Activated CD8-positive, alpha-beta memory T cell treated with anti-CD3 and anti-CD28 coated beads, Interleukin-2, amount 10 ng/mL, durations not matched to agents 7 days and 5 days (primary cell): ENCODE results near the gene ZFYVE9. TPM values are rescaled to one million over a fixed set of nuclear protein-coding genes. Genes with fewer than 3 reads are reported as not detected.
"Not testable (repeated sequence)": the region's sequence is repeated elsewhere in the genome, so short reads cannot be mapped to it uniquely, and the experiment has no call there.

Source experiments
- ATAC-seq: fragments of 150-1000 bp; cut with Tn5 transposase; one replicate; pipeline ENCODE4 v1.10.0; 2021; ENCODE audit warnings: moderate library complexity
- CTCF ChIA-PET: fragments of 350-600 bp; sonication (Branson Sonifier 250); formaldehyde crosslinking; loops from one replicate; lab custom pipeline; 2021; ENCODE audit warnings: antibody characterized with exemption; lab: Charles Lee
- DNase-seq: peaks from one replicate; pipeline ENCODE4 v3.0.0-alpha.2; 2020
- H3K27ac Mint-ChIP-seq: one replicate; pipeline ENCODE4 v1.8.0; 2021; ENCODE audit warnings: mild to moderate bottlenecking, mixed read lengths
- H3K27me3 Mint-ChIP-seq: one replicate; pipeline ENCODE4 v1.8.0; 2021; ENCODE audit warnings: mixed read lengths
- H3K36me3 Mint-ChIP-seq: one replicate; pipeline ENCODE4 v1.8.0; 2021; ENCODE audit warnings: mild to moderate bottlenecking, mixed read lengths
- H3K4me1 Mint-ChIP-seq: one replicate; pipeline ENCODE4 v1.8.0; 2021; ENCODE audit warnings: mixed read lengths
- H3K4me3 Mint-ChIP-seq: one replicate; pipeline ENCODE4 v1.8.0; 2021; ENCODE audit warnings: mild to moderate bottlenecking, moderate library complexity, mixed read lengths
- H3K9me3 Mint-ChIP-seq: one replicate; pipeline ENCODE4 v1.8.0; 2022; ENCODE audit warnings: low read depth, mixed read lengths
- total RNA-seq, 2 experiments: library from RNA; stranded (reverse); gene quantifications; one replicate each; pipeline ENCODE4 v1.2.3, GENCODE V29; 2021

Gene ZFYVE9
- total RNA-seq, 2 experiments from 2014 or later: 0.29 to 0.35 TPM

GRCh38 chr1:52190500-52191252 is 48.8 kb downstream of the ZFYVE9 start:
- no peak overlapping the region for H3K27ac Mint-ChIP-seq
- CTCF ChIA-PET: no interaction called here

DNA sequence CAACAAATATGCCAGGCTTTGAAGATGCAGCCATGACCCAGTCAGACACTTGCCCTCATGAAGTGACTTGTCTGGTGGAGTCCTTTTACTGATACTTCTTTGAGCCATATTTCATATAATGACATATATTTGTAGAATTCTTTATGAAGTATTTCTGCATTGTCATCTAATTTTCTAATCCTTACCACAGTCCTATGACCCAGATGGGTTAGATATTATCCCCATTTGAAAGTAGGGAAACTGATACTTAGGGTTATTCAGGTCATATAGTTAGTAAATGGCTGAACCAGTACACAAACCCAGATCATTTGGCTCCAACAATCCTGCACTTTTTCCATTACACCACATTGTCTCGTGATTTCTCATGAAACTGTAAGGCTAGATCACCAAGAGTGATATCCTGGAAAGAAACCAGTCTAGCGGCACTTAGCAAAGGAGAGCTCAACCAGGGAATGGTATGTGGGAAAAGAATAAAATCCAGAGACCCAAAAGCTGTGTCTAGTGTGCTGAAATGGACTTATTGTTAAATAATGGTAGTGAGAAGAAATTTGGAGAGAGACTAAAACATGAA is 49.6 kb downstream of the ZFYVE9 start:
- H3K36me3 Mint-ChIP-seq: no peaks in the 10 kb centered on the region
- no peak overlapping the region for H3K27ac Mint-ChIP-seq
- H3K4me1 Mint-ChIP-seq: no peaks in the 10 kb centered on the region
- DNase-seq: no peak
- CTCF ChIA-PET: no interaction called here
- H3K4me3 Mint-ChIP-seq: no peak overlapping the region
- no peak for ATAC-seq
- H3K9me3 Mint-ChIP-seq: no peaks in the 10 kb centered on the region
- H3K27me3 Mint-ChIP-seq: peaks cover 9% of the 10 kb centered on the region

More at GRCh38 chr1:52190500-52191252, 48.8 kb downstream of the ZFYVE9 start:
- Mint-ChIP-seq H3K4me3 (no peak overlapping the region), H3K9me3 (no peaks in the 10 kb centered on the region), H3K4me1 (no peaks in the 10 kb centered on the region), H3K27me3 (peaks cover 9% of the 10 kb centered on the region), H3K36me3 (no peaks in the 10 kb centered on the region)
- DNase-seq (no peak), ATAC-seq (no peak)

GRCh38 chr1:52192024-52192423 is 50.1 kb downstream of the ZFYVE9 start:
- CTCF ChIA-PET: no interaction called here
- no peaks in the 10 kb centered on the region for H3K4me1 Mint-ChIP-seq
- H3K36me3 Mint-ChIP-seq: no peaks in the 10 kb centered on the region
- DNase-seq: no peak
- no peak for ATAC-seq
- no peaks in the 10 kb centered on the region for H3K9me3 Mint-ChIP-seq
- peaks cover 9% of the 10 kb centered on the region for H3K27me3 Mint-ChIP-seq
- no peak overlapping the region for H3K27ac Mint-ChIP-seq
- H3K4me3 Mint-ChIP-seq: no peak overlapping the region

- CTCF ChIA-PET: no interaction called here
- H3K4me3 Mint-ChIP-seq: no peak overlapping the region
- H3K36me3 Mint-ChIP-seq: no peaks in the 10 kb centered on the region
- ATAC-seq (no peak), DNase-seq (no peak)
- no peak overlapping the region for H3K27ac Mint-ChIP-seq
- peaks cover 9% of the 10 kb centered on the region for H3K27me3 Mint-ChIP-seq
- no peaks in the 10 kb centered on the region for H3K4me1 Mint-ChIP-seq
- H3K9me3 Mint-ChIP-seq: no peaks in the 10 kb centered on the region
Measured at GRCh38 chr1:52192436-52192835, 50.5 kb downstream of the ZFYVE9 start.

DNA sequence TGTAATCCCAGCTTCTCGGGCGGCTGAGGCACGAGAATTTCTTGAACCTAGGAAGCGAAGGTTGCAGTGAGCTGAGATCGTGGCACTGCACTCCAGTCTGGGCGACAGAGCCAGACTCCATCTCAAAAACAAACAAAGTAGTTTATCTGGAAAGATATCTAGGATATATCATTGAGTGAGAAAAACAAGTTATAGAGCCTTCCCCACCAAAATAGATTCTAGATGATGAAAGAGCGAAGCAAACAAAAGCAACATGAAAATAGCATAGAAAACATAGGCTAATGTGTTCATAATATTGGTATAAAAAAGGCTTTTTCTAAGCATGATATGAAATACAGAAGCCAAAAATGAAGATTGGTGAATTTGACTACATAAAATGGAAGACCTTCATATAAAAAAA is 52.1 kb downstream of the ZFYVE9 start:
- no peaks in the 10 kb centered on the region for H3K36me3 Mint-ChIP-seq
- ATAC-seq (no peak), DNase-seq (no peak)
- CTCF ChIA-PET: no interaction called here
- H3K4me3 Mint-ChIP-seq: no peak overlapping the region
- H3K27ac Mint-ChIP-seq: no peak overlapping the region
- H3K4me1 Mint-ChIP-seq: no peaks in the 10 kb centered on the region
- no peaks in the 10 kb centered on the region for H3K9me3 Mint-ChIP-seq
- peaks cover 9% of the 10 kb centered on the region for H3K27me3 Mint-ChIP-seq

GRCh38 chr1:52195161-52195560 is 53.3 kb downstream of the ZFYVE9 start:
- H3K36me3 Mint-ChIP-seq: no peaks in the 10 kb centered on the region
- H3K27ac Mint-ChIP-seq: no peak overlapping the region
- no peak for ATAC-seq
- H3K4me1 Mint-ChIP-seq: no peaks in the 10 kb centered on the region
- no peaks in the 10 kb centered on the region for H3K9me3 Mint-ChIP-seq
- CTCF ChIA-PET: no interaction called here
- H3K27me3 Mint-ChIP-seq: peaks cover 9% of the 10 kb centered on the region
- no peak overlapping the region for H3K4me3 Mint-ChIP-seq
- DNase-seq: no peak

GRCh38 chr1:52203935-52204625 is 62.2 kb downstream of the ZFYVE9 start:
- DNase-seq (no peak), ATAC-seq (no peak)
- CTCF ChIA-PET: no interaction called here
- Mint-ChIP-seq H3K27ac (no peak overlapping the region), H3K9me3 (no peaks in the 10 kb centered on the region), H3K36me3 (peaks cover 6% of the 10 kb centered on the region), H3K4me3 (no peak overlapping the region), H3K4me1 (no peaks in the 10 kb centered on the region), H3K27me3 (peaks cover 9% of the 10 kb centered on the region)

- CTCF ChIA-PET: no interaction called here
- H3K27me3 Mint-ChIP-seq: peaks cover 9% of the 10 kb centered on the region
- ATAC-seq (no peak), DNase-seq (no peak)
- H3K36me3 Mint-ChIP-seq: peaks cover 6% of the 10 kb centered on the region
- H3K4me1 Mint-ChIP-seq: no peaks in the 10 kb centered on the region
- H3K27ac Mint-ChIP-seq: no peak overlapping the region
- no peaks in the 10 kb centered on the region for H3K9me3 Mint-ChIP-seq
- H3K4me3 Mint-ChIP-seq: no peak overlapping the region
Measured at GRCh38 chr1:52204696-52205095, 62.8 kb downstream of the ZFYVE9 start.

DNA sequence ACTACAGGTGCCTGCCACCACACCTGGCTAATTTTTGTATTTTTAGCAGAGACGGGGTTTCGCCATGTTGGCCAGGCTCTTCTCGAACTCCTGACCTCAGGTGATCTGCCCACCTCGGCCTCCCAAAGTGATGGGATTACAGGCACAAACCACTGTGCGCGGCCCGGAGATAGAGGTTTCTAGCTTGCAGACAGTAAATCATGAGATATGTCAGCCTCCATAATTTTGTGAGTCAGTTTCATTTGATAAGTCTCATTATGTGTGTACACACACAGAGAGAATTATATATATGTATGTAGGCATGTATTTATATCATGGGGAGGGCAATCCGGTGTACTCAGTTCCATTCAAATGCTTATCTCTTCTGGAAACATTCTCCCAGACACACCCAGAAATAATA is 64.8 kb downstream of the ZFYVE9 start:
- H3K27ac Mint-ChIP-seq, H3K36me3 Mint-ChIP-seq, H3K4me3 Mint-ChIP-seq, H3K9me3 Mint-ChIP-seq, H3K27me3 Mint-ChIP-seq, ATAC-seq, CTCF ChIA-PET, DNase-seq, H3K4me1 Mint-ChIP-seq: not testable (repeated sequence)

- DNase-seq: no peak
- Mint-ChIP-seq H3K9me3 (no peaks in the 10 kb centered on the region), H3K4me1 (no peaks in the 10 kb centered on the region), H3K36me3 (no peaks in the 10 kb centered on the region), H3K27me3 (peaks cover 8% of the 10 kb centered on the region), H3K4me3 (no peak overlapping the region), H3K27ac (no peak overlapping the region)
- CTCF ChIA-PET: no interaction called here
- no peak for ATAC-seq
Measured at GRCh38 chr1:52209429-52209828, 67.5 kb downstream of the ZFYVE9 start.

GRCh38 chr1:52210044-52210443 is 68.2 kb downstream of the ZFYVE9 start:
- Mint-ChIP-seq H3K4me1 (no peaks in the 10 kb centered on the region), H3K27me3 (peaks cover 4% of the 10 kb centered on the region), H3K27ac (no peak overlapping the region), H3K4me3 (no peak overlapping the region), H3K9me3 (no peaks in the 10 kb centered on the region), H3K36me3 (no peaks in the 10 kb centered on the region)
- CTCF ChIA-PET: no interaction called here
- ATAC-seq (no peak), DNase-seq (no peak)

GRCh38 chr1:52216907-52217458 is 75.1 kb downstream of the ZFYVE9 start:
- Mint-ChIP-seq H3K27ac (no peak overlapping the region), H3K9me3 (peaks cover 11% of the 10 kb centered on the region), H3K4me1 (no peaks in the 10 kb centered on the region), H3K27me3 (no peaks in the 10 kb centered on the region), H3K36me3 (peaks cover 7% of the 10 kb centered on the region), H3K4me3 (no peak overlapping the region)
- CTCF ChIA-PET: no interaction called here
- no peak for ATAC-seq
- no peak for DNase-seq

DNA sequence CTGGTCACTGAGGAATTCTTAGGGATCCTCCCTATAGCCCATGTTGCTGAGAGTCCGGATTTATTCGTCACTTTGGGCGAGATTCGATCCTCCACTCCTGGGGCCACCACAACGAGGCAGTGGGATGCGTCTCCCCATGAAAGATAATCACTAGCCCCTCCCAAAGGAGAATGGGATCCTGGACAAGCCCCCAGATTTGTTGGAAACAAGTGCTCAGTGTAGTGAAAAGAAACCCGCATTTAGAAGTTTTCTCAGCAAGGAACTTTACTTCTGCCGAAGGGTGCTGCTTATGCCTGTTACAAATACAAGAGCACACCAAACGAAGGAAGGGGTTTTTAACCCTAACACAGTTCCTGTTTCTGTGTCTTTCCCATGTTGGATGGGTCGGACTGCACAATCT is 83.3 kb downstream of the ZFYVE9 start:
- Mint-ChIP-seq H3K27me3 (no peaks in the 10 kb centered on the region), H3K4me1 (no peaks in the 10 kb centered on the region), H3K9me3 (peaks cover 10% of the 10 kb centered on the region), H3K36me3 (no peaks in the 10 kb centered on the region), H3K4me3 (no peak overlapping the region), H3K27ac (no peak overlapping the region)
- CTCF ChIA-PET: no interaction called here
- DNase-seq: no peak
- no peak for ATAC-seq

GRCh38 chr1:52229494-52229893 is 87.6 kb downstream of the ZFYVE9 start:
- no peak overlapping the region for H3K27ac Mint-ChIP-seq
- DNase-seq: no peak
- no peaks in the 10 kb centered on the region for H3K4me1 Mint-ChIP-seq
- H3K4me3 Mint-ChIP-seq: no peak overlapping the region
- CTCF ChIA-PET: no interaction called here
- ATAC-seq: no peak
- H3K27me3 Mint-ChIP-seq: no peaks in the 10 kb centered on the region
- H3K36me3 Mint-ChIP-seq: no peaks in the 10 kb centered on the region
- H3K9me3 Mint-ChIP-seq: peaks cover 10% of the 10 kb centered on the region
